Upper lobe of left lung (tissue), 4 donors: ENCODE measurements around the gene SLC25A13.

Source experiments
- EP300 ChIP-seq, 4 donors: sonication (generic); formaldehyde crosslinking; IDR thresholded peaks; one replicate each; pipeline ENCODE4 v1.5.1; 2017; ENCODE audit warnings: antibody characterized with exemption in 4 of 4, control low read depth in 2 of 4
- POLR2A ChIP-seq, 4 donors: fragments of 450-650 bp; IDR thresholded peaks; one replicate each; pipeline ENCODE4 v1.5.1; 2016 to 2017; ENCODE audit warnings: antibody characterized with exemption in 4 of 4, mild to moderate bottlenecking in 2 of 4
- POLR2AphosphoS5 ChIP-seq, 2 donors: sonication (generic); formaldehyde crosslinking; IDR thresholded peaks; one replicate each; pipeline ENCODE4 v1.5.1; 2017; ENCODE audit warnings: antibody characterized with exemption in 2 of 2

GRCh38 chr7:96080027-96080426 is 241.9 kb downstream of the SLC25A13 start:
- no peak for TF ChIP-seq POLR2A (IDR thresholded peaks at IDR 0.05)
- no peak for TF ChIP-seq EP300 (IDR thresholded peaks at IDR 0.05)
- TF ChIP-seq POLR2AphosphoS5 (IDR thresholded peaks at IDR 0.05), result no peak
